ENCODE data around the gene LRCH1. TPM values are rescaled to one million over a fixed set of nuclear protein-coding genes. Genes with fewer than 3 reads are reported as not detected.

The LRCH1 gene
- total RNA-seq, 1 donor from 2014 or later: 12.5 TPM

- intact Hi-C loops (cut with micrococcal nuclease): loop anchor here (10.0 kb wide), 1 partner anchor 129 kb away; no protein-coding TSS in a partner anchor
- no peak for DNase-seq
- no peak for ATAC-seq
Measured at GRCh38 chr13:46555722-46556417, 2.9 kb downstream of the LRCH1 start.

GRCh38 chr13:46556418-46556779 lies 3.4 kb downstream of the LRCH1 start:
- intact Hi-C loops (cut with micrococcal nuclease): loop anchor here (10.0 kb wide), 1 partner anchor 128 kb away; no protein-coding TSS in a partner anchor
- ATAC-seq (no peak), DNase-seq (no peak)

- DNase-seq (no peak), ATAC-seq (peak; percentile 27)
- intact Hi-C loops (cut with micrococcal nuclease): loop anchor here (10.0 kb wide), 1 partner anchor 125 kb away; no protein-coding TSS in a partner anchor
Measured at GRCh38 chr13:46559272-46559805, 6.4 kb downstream of the LRCH1 start.

GRCh38 chr13:46560778-46561177 lies 7.8 kb downstream of the LRCH1 start:
- no peak for DNase-seq
- ATAC-seq: no peak
- intact Hi-C loops (cut with micrococcal nuclease): no loop called here

GRCh38 chr13:46561286-46561685 lies 8.3 kb downstream of the LRCH1 start:
- ATAC-seq (no peak), DNase-seq (no peak)
- intact Hi-C loops (cut with micrococcal nuclease): no loop called here

GRCh38 chr13:46561691-46562090 lies 8.7 kb downstream of the LRCH1 start:
- intact Hi-C loops (cut with micrococcal nuclease): no loop called here
- DNase-seq: no peak
- no peak for ATAC-seq

GRCh38 chr13:46562152-46562551 lies 9.2 kb downstream of the LRCH1 start:
- no peak for DNase-seq
- intact Hi-C loops (cut with micrococcal nuclease): no loop called here
- ATAC-seq: no peak

- no peak for DNase-seq
- intact Hi-C loops (cut with micrococcal nuclease): no loop called here
Measured at GRCh38 chr13:46562581-46562980, 9.6 kb downstream of the LRCH1 start.

GRCh38 chr13:46565808-46566750 lies 13.1 kb downstream of the LRCH1 start:
- intact Hi-C loops (cut with micrococcal nuclease): no loop called here
- DNase-seq (no peak), ATAC-seq (peak; percentile 18)

More at GRCh38 chr13:46562581-46562980, 9.6 kb downstream of the LRCH1 start:
- no peak for ATAC-seq

GRCh38 chr13:46567671-46568070 lies 14.7 kb downstream of the LRCH1 start:
- intact Hi-C loops (cut with micrococcal nuclease): no loop called here
- ATAC-seq: no peak

GRCh38 chr13:46569456-46569855 lies 16.5 kb downstream of the LRCH1 start:
- no peak for DNase-seq
- ATAC-seq: no peak
- intact Hi-C loops (cut with micrococcal nuclease): no loop called here

More at GRCh38 chr13:46567671-46568070, 14.7 kb downstream of the LRCH1 start:
- DNase-seq: no peak

GRCh38 chr13:46570273-46570672 lies 17.3 kb downstream of the LRCH1 start:
- intact Hi-C loops (cut with micrococcal nuclease): no loop called here
- no peak for DNase-seq
- no peak for ATAC-seq

- DNase-seq: no peak
- intact Hi-C loops (cut with micrococcal nuclease): no loop called here
- ATAC-seq: peak; percentile 64
Measured at GRCh38 chr13:46571189-46571908, 18.4 kb downstream of the LRCH1 start.

- ATAC-seq (peak; percentile 32), DNase-seq (no peak)
- intact Hi-C loops (cut with micrococcal nuclease): no loop called here
Measured at GRCh38 chr13:46571909-46572595, 19.1 kb downstream of the LRCH1 start.

GRCh38 chr13:46572752-46573431 lies 19.9 kb downstream of the LRCH1 start:
- ATAC-seq (no peak), DNase-seq (no peak)
- intact Hi-C loops (cut with micrococcal nuclease): no loop called here

- no peak for DNase-seq
Measured at GRCh38 chr13:46575301-46575771, 22.4 kb downstream of the LRCH1 start.

GRCh38 chr13:46575818-46576221 lies 22.9 kb downstream of the LRCH1 start:
- ATAC-seq: peak; percentile 79
- no peak for DNase-seq
- intact Hi-C loops (cut with micrococcal nuclease): no loop called here

More at GRCh38 chr13:46575301-46575771, 22.4 kb downstream of the LRCH1 start:
- intact Hi-C loops (cut with micrococcal nuclease): no loop called here
- peak; percentile 52 for ATAC-seq

- ATAC-seq: no peak
Measured at GRCh38 chr13:46576762-46577161, 23.8 kb downstream of the LRCH1 start.

More at GRCh38 chr13:46576762-46577161, 23.8 kb downstream of the LRCH1 start:
- no peak for DNase-seq
- intact Hi-C loops (cut with micrococcal nuclease): no loop called here

Measured in left ventricle myocardium superior (tissue), 1 donor.